ENCODE measurements around the gene UBE2E3. TPM values are rescaled to one million over a fixed set of nuclear protein-coding genes. Genes with fewer than 3 reads are reported as not detected.

The UBE2E3 gene
- total and polyA plus RNA-seq, 4 donors: 21.3 to 51.5 (median 32.0) TPM

GRCh38 chr2:181007086-181007837 is 26.9 kb downstream of the UBE2E3 start:
- Histone ChIP-seq H3K9me3 (ENCODE audit: control insufficient read depth in 4 of 4, low read length in 3 of 4) (no peaks in the 10 kb centered on the region), H3K36me3 (ENCODE audit: control insufficient read depth in 4 of 4, insufficient read depth in 3 of 4, low read depth in 1 of 4, low read length in 3 of 4) (no peaks in the 10 kb centered on the region), H3K27me3 (ENCODE audit: control insufficient read depth in 4 of 4, insufficient read depth in 4 of 4, low read length in 3 of 4) (no peaks in the 10 kb centered on the region), H3K4me1 (ENCODE audit: control insufficient read depth in 4 of 4, insufficient read depth in 4 of 4, low read length in 3 of 4) (peaks cover 0 to 17% (median 5%) of the 10 kb centered on the region in 4 donors), H3K4me3 (ENCODE audit: low read depth in 1 of 3, low read length in 3 of 3) (no peak overlapping the region), H3K9ac (ENCODE audit: low read depth in 1 of 2, low read length in 2 of 2) (no peak overlapping the region), H3K27ac (ENCODE audit: low read depth in 1 of 2, low read length in 2 of 2) (no peak overlapping the region)
- TF ChIP-seq EGR1 (IDR thresholded peaks at IDR 0.05; ENCODE audit: low read depth in 2 of 2): no peak
- no peak for TF ChIP-seq TAF1 (conservative IDR thresholded peaks at IDR 0.05)
- no peak for TF ChIP-seq HNF4G (IDR thresholded peaks at IDR 0.05)
- TF ChIP-seq YY1 (IDR thresholded peaks at IDR 0.05): no peak
- TF ChIP-seq RAD21 (IDR thresholded peaks at IDR 0.05): no peak
- no peak for TF ChIP-seq ZBTB33 (IDR thresholded peaks at IDR 0.05)
- no peak for TF ChIP-seq GABPA (IDR thresholded peaks at IDR 0.05 in 1 of 2, conservative IDR thresholded peaks at IDR 0.05 in 1 of 2)
- TF ChIP-seq FOXA1 (IDR thresholded peaks at IDR 0.05): no peak
- TF ChIP-seq FOXA2 (IDR thresholded peaks at IDR 0.05): no peak
- no peak for TF ChIP-seq HNF4A (conservative IDR thresholded peaks at IDR 0.05)
- no peak for TF ChIP-seq RXRA (IDR thresholded peaks at IDR 0.05)
- no peak for TF ChIP-seq JUND (IDR thresholded peaks at IDR 0.05)
- no peak for TF ChIP-seq CTCF (IDR thresholded peaks at IDR 0.05; ENCODE audit: low read depth, low read length, missing input control)
- no peak for TF ChIP-seq ATF3 (IDR thresholded peaks at IDR 0.05)
- TF ChIP-seq MAX (IDR thresholded peaks at IDR 0.05): no peak
- no peak for TF ChIP-seq SP1 (IDR thresholded peaks at IDR 0.05)
- TF ChIP-seq NR2F2 (IDR thresholded peaks at IDR 0.05): no peak
- TF ChIP-seq REST (IDR thresholded peaks at IDR 0.05): no peak
- WGBS: 90% methylated on average over 4 of the region's 4 CpGs
- no peak for DNase-seq (ENCODE audit: low spot score)

Measured in liver (tissue), 9 donors.